Uterus (tissue), 4 donors: ENCODE data around the gene CTTN. TPM values are rescaled to one million over a fixed set of nuclear protein-coding genes. Genes with fewer than 3 reads are reported as not detected.

Experiments
- DNase-seq, 2 donors: peaks; one replicate each; pipeline ENCODE4 v3.0.0-alpha.2; 2019 to 2020
- H3K27ac ChIP-seq, 2 donors: fragments of 200-600 bp; sonication (generic); 1 replicate in 1 of 2; 2 replicates in 1 of 2; pipeline ENCODE4 v1.5.1; 2016 to 2018
- H3K27me3 ChIP-seq, 2 donors: fragments of 200-600 bp; sonication (generic); one replicate each; pipeline ENCODE4 v1.5.1; 2018 to 2019; ENCODE audit warnings: control low read depth in 1 of 2
- H3K36me3 ChIP-seq, 2 donors: fragments of 200-600 bp; sonication (generic); one replicate each; pipeline ENCODE4 v1.5.1; 2019; ENCODE audit warnings: control low read depth in 1 of 2
- H3K4me1 ChIP-seq, 2 donors: fragments of 200-600 bp; sonication (generic); one replicate each; pipeline ENCODE4 v1.5.1; 2018 to 2019; ENCODE audit warnings: control low read depth in 1 of 2
- H3K4me3 ChIP-seq, 2 donors: fragments of 200-600 bp; sonication (generic); 1 replicate in 1 of 2; 2 replicates in 1 of 2; pipeline ENCODE4 v1.5.1; 2018 to 2019; ENCODE audit warnings: mild to moderate bottlenecking in 1 of 2
- H3K9me3 ChIP-seq, 2 donors: fragments of 200-600 bp; sonication (generic); one replicate each; pipeline ENCODE4 v1.5.1; 2019; ENCODE audit warnings: control low read depth in 1 of 2
- CTCF ChIP-seq, 4 experiments: fragments of 200-600 bp in 2 of 4; fragments of 450-650 bp in 2 of 4; sonication (generic) in 2 of 4; IDR thresholded peaks; one replicate each; pipeline ENCODE4 v1.5.1; 2016 to 2019; ENCODE audit warnings: antibody characterized with exemption in 4 of 4, mild to moderate bottlenecking in 2 of 4, moderate library complexity in 1 of 4
- POLR2A ChIP-seq, 2 donors: fragments of 450-650 bp; IDR thresholded peaks; one replicate each; pipeline ENCODE4 v1.6.1; 2016; ENCODE audit warnings: antibody characterized with exemption in 2 of 2, mild to moderate bottlenecking in 1 of 2, moderate library complexity in 1 of 2
- intact Hi-C: fragments of 100-400 bp; cut with DNase I; formaldehyde crosslinking; loops from one replicate; pipeline ENCODE4 v1.15.1; 2023; ENCODE audit warnings: low total_unique reads
- total RNA-seq, 4 donors: library from RNA; depleted of rRNA in 3 of 4; stranded (reverse); fragments of >200 nt in 3 of 4; gene quantifications; one replicate each; pipeline versions ENCODE4 v1.1.0 to v1.2.4, GENCODE V29; 2014 to 2023
- donor health status: DM: yes; HTN: yes; CAD: no.

CTTN gene
- total RNA-seq, 4 donors from 2014 or later: 109 to 279 (median 199) TPM

- no peak overlapping the region for H3K4me3 ChIP-seq
- H3K27me3 ChIP-seq: no peaks in the 10 kb centered on the region
- no peak for TF ChIP-seq POLR2A (IDR thresholded peaks at IDR 0.05)
- no peak for TF ChIP-seq CTCF (IDR thresholded peaks at IDR 0.05)
- no peak for DNase-seq
- H3K27ac ChIP-seq: no peak overlapping the region
- no peaks in the 10 kb centered on the region for H3K4me1 ChIP-seq
- intact Hi-C loops: no loop called here
- no peaks in the 10 kb centered on the region for H3K36me3 ChIP-seq
- H3K9me3 ChIP-seq: no peaks in the 10 kb centered on the region
These were observed 37.6 kb downstream of the CTTN start for GRCh38 chr11:70435765-70436500.

- Histone ChIP-seq H3K36me3 (no peaks in the 10 kb centered on the region), H3K4me3 (no peak overlapping the region), H3K27ac (no peak overlapping the region), H3K4me1 (no peaks in the 10 kb centered on the region), H3K9me3 (no peaks in the 10 kb centered on the region), H3K27me3 (no peaks in the 10 kb centered on the region)
- no peak for DNase-seq
- intact Hi-C loops: no loop called here
- TF ChIP-seq POLR2A (IDR thresholded peaks at IDR 0.05) (no peak), CTCF (IDR thresholded peaks at IDR 0.05) (no peak)
These were observed 38.2 kb downstream of the CTTN start for GRCh38 chr11:70436501-70436860.

GRCh38 chr11:70437111-70437784 lies 38.9 kb downstream of the CTTN start:
- no peak for DNase-seq
- intact Hi-C loops: no loop called here

GRCh38 chr11:70440206-70440605 lies 41.9 kb downstream of the CTTN start:
- TF ChIP-seq POLR2A (IDR thresholded peaks at IDR 0.05) (no peak), CTCF (IDR thresholded peaks at IDR 0.05) (no peak)
- Histone ChIP-seq H3K27me3 (no peaks in the 10 kb centered on the region), H3K9me3 (no peaks in the 10 kb centered on the region), H3K27ac (no peak overlapping the region), H3K4me3 (no peak overlapping the region), H3K4me1 (no peaks in the 10 kb centered on the region), H3K36me3 (no peaks in the 10 kb centered on the region)
- intact Hi-C loops: no loop called here
- no peak for DNase-seq

More at GRCh38 chr11:70437111-70437784, 38.9 kb downstream of the CTTN start:
- H3K9me3 ChIP-seq: no peaks in the 10 kb centered on the region
- H3K27me3 ChIP-seq: no peaks in the 10 kb centered on the region
- no peaks in the 10 kb centered on the region for H3K36me3 ChIP-seq
- TF ChIP-seq CTCF (IDR thresholded peaks at IDR 0.05) (no peak), POLR2A (IDR thresholded peaks at IDR 0.05) (no peak)
- no peak overlapping the region for H3K4me3 ChIP-seq
- no peaks in the 10 kb centered on the region for H3K4me1 ChIP-seq
- H3K27ac ChIP-seq: no peak overlapping the region

GRCh38 chr11:70443773-70444030 lies 45.4 kb downstream of the CTTN start:
- Histone ChIP-seq H3K4me1 (no peaks in the 10 kb centered on the region), H3K36me3 (no peaks in the 10 kb centered on the region), H3K27ac (no peak overlapping the region), H3K9me3 (peaks cover 0 to 3% of the 10 kb centered on the region in 2 donors), H3K4me3 (no peak overlapping the region), H3K27me3 (no peaks in the 10 kb centered on the region)
- TF ChIP-seq CTCF (IDR thresholded peaks at IDR 0.05) (no peak), POLR2A (IDR thresholded peaks at IDR 0.05) (no peak)
- no peak for DNase-seq
- intact Hi-C loops: no loop called here
